H1 (cell line): ENCODE data around the gene TNFSF15. TPM values are rescaled to one million over a fixed set of nuclear protein-coding genes. Genes with fewer than 3 reads are reported as not detected.

Experiments
- CTBP2 ChIP-seq: IDR thresholded peaks from 2 replicates; pipeline ENCODE4 v1.7.0; 2011; ENCODE audit warnings: borderline replicate concordance, mild to moderate bottlenecking, moderate library complexity, mixed read lengths, low read length; ENCODE audit not compliant: insufficient read depth, insufficient read length
- POU5F1 ChIP-seq: IDR thresholded peaks from 2 replicates; pipeline ENCODE4 v1.6.1; 2011; ENCODE audit warnings: low read depth, mild to moderate bottlenecking, low read length, moderate library complexity
- RNF2 ChIP-seq: fragments of 200-900, 300-1000 bp; sonication (generic); IDR thresholded peaks from 2 replicates; pipeline ENCODE4 v1.7.1; 2016; ENCODE audit warnings: borderline replicate concordance, low read depth, mild to moderate bottlenecking, antibody characterized with exemption, low read length; ENCODE audit not compliant: poor library complexity, severe bottlenecking; ENCODE audit errors: missing control alignments
- polyA plus RNA-seq, 7 experiments: library from polyadenylated mRNA; depleted of rRNA in 3 of 7; stranded (reverse) in 5 of 7; unstranded in 2 of 7; fragments of >200 nt in 5 of 7; fragments of 200-250 nt in 2 of 7; gene quantifications; 1 replicate in 5 of 7; 2 replicates in 1 of 7; 4 replicates in 1 of 7; pipeline versions ENCODE4 v1.2.1 to v1.2.3, GENCODE V29; 2011 to 2013; ENCODE audit warnings: missing spikeins in 2 of 7, mixed read lengths in 2 of 7
- total RNA-seq: library from RNA; stranded (reverse); fragmentation: NEBNext Ultra II Directional; extraction: Animal tissue kit (Norgen Biotek cat#: 25700); gene quantifications from 2 replicates; pipeline ENCODE4 v1.2.1, GENCODE V29; 2021

Gene TNFSF15
- total and polyA plus RNA-seq, 2 of the 8 experiments (the other 6 are each of a cell fraction or from before 2014, with no cell fraction given) = 0.09 to 0.17 TPM

DNA sequence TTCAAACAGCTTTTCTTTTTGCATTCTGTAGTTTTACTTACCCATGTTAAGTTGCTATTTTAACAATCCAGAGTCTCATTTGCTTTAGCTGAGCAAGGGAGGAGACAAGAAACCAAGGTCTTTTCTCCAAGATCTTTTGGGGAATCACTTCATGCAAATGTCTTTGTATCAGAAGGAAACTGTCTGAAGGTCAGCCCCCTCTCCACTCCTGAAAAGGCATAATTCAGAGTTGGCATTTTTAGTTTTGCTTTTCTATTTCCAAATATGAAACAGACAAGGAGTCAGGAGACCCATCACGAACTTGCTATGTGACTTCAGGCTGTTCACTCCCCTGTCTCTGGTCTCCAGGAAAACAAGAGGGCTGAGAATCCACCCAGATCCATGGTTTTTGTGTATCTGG is 12.3 kb upstream of the TNFSF15 start (continued):
- TF ChIP-seq RNF2 (no peak), POU5F1 (no peak), CTBP2 (no peak)
